Epidermal melanocyte (primary cell): Measurements from ENCODE around the gene TCF7L2.
"Not testable (repeated sequence)": the region's sequence is repeated elsewhere in the genome, so short reads cannot be mapped to it uniquely, and the experiment has no call there.

ENCODE experiments used
- DNase-seq: peaks from one replicate; pipeline ENCODE4 v3.0.0; 2011; ENCODE audit warnings: low spot score; ENCODE audit not compliant: insufficient read length

The TCF7L2 gene

DNA sequence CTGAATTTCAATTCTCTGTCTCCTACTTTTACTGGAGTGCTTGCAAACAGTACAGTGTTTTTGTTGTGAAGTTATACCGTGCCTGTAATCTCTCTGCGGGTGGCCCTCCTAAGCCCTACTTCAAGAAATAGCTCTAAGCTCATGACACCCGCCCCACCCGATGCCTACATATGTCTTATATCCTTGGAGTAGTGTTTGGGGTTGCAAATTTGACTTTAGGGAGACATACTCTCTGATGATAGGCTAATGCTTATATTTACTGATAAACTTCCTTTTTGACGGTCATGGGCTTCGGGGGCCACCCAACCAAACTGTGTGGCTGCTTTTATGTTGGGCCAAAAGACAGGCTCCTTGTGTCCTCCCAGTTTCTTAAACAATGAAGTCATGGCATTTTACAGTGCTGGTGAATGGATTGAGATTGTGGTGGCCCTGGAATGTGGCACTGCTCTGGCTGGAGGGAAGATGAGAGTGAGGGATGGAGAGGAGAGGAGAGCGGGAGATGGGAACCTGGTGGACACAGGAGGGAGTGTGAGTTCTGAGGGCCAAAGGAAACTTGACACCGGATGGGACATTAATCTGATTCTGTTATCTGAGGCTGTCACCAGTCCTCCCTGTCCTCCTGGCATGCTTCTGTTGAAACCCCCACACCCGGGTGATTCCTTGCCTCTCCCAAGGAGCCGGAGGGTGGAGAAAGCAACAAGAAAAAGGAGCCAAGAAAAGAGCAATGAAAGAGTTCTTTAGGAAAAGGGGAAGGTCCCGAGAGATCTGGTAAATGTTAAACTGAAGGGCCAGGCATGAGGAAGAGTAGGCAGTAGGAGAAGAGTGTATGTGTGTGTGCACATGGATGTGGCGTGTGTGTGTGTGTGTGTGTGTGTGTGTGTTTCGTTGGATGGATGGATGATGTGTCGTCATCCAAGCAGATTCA, 113.3 kb downstream of the TCF7L2 start:
- DNase-seq = no peak

DNA sequence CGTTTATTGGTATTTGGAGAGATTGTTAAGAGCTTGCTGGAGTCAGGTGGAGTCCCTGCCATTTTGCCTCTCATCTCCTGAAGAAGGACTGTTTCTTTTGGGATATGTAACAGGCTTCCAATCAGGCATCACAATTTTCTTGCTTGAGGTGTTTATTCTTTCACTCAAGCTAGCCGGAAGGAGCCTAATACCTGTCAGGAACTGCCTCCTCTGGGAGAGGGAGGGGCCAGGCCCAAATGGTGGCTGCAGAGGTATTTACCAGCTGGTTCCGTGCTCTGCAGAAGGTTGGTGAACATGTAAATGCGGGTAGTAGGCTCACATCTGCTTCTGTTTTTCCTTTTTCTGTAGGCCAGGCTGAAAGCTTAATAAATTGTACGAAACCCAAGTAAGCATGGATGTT, 114.0 kb downstream of the TCF7L2 start:
- no peak for DNase-seq

DNA sequence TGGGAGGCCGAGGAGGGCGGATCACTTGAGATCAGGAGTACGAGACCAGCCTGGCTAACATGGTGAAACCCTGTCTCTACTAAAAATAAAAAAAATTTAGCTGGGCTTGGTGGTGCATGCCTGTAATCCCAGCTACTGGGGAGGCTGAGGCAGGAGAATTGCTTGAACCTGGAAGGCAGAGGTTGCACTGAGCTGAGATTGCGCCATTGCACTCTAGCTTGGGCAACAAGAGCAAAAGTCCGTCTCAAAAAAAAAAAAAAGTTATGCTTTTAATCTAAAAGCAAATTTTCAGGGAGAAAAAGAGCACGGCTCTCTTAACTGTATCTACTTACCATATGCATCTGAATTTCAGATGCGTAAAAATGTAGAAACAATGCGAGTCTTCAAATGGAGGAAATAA, 116.1 kb downstream of the TCF7L2 start:
- not testable (repeated sequence) for DNase-seq

DNA sequence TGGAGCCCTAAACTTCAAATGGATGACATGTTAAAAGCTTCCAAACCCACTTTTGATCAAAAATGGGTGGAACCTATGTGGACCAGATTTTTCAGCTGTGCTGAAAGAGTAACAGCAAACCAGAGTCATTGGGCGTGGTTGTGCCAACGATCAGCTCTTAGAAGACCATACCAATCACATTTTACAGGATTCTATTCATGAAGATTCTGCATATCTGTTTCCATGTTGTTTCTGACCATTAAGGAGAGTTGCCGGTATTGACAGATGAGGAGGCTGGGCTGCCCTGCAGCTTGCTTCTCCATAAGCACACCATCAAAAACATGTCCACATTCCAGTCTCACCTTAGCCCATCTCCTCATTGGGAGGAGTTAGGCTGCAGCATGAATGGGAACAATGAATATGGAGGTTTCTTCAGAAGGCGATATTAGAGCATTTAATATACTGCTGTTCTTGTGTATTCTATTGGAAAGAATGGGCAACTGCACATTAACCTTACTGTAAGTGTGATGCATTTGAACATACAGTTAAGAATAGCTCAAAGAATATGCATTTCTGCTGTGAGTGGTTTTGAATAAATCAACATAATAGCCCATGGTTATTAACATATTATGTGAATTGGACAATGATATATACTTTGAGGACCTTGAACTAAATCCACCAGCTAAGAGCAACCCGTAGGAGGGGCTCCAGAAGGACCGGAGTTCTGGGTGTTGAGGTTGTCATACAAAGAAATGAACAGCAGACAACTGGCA, 116.7 kb downstream of the TCF7L2 start:
- no peak for DNase-seq

DNA sequence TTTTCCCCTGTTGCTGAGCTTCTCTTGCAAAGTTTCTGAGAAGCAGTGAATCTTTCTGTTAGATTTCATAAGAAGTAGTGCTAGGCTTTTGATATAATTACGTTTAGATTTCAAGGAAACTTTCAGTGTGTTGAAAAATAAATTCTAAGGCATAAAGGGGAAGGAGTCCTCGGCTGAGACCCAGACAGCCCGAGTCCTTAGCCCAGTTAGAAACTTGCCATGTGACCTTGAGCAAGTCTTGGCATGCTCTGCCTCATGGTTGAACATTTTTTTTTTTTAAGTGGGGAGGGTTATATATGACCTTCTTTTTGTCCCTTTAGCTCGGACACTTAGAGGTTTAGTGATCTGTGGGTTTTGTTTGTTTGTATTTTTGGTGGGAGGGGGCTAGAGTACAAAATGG, 117.5 kb downstream of the TCF7L2 start:
- no peak for DNase-seq

DNA sequence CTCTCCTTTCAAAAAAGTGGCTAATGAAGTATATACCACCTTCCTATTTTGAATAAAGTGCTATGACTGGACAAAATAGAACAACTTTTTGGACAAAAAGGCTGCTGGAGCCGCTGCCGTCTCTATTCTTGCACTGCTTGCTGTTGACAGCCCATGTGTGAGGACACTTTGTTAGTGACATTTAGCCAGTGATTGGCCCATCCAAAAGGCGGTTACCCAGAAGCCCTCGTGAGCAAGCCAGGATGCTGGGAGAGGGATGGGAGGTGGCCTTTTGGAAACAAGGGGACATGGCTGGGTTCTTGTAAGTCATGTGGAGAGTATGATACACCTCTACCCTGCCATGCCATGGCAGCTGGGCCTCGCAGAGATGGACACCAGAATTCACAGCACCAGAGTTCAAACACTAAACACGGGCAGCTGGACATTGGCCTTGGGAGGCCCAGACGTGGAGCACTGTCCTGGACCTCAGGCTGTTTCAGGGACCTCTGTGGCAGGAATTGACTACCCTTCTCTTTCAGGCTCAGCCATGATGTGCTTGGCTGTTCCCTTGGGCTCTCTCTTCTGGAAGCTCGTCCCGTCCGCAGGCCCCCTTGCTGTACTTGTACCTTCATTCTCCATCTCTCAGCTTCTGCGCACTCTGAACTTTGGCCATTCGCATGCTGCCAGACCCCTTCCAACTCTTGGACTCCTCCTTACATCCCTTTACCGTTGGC, 118.3 kb downstream of the TCF7L2 start:
- DNase-seq = no peak

DNA sequence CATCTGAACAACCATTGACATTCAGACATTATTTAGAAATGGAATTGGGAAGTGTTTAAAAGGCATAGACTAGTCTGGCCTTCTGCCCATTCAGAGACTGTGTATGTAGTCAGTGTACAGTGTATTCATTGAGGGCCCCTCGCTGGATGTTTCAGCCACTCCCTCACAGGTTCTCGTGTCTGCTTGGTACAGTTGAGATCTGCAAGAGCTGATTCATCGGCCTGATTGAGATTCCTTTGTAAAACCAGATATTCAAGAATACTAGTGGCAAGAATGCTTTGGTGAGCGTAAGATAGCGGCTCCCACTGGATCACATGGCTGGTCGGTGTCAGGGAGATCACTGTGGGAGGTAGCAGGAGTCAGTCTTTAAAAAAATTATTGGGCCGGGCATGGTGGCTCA, 119.5 kb downstream of the TCF7L2 start:
- no peak for DNase-seq

DNA sequence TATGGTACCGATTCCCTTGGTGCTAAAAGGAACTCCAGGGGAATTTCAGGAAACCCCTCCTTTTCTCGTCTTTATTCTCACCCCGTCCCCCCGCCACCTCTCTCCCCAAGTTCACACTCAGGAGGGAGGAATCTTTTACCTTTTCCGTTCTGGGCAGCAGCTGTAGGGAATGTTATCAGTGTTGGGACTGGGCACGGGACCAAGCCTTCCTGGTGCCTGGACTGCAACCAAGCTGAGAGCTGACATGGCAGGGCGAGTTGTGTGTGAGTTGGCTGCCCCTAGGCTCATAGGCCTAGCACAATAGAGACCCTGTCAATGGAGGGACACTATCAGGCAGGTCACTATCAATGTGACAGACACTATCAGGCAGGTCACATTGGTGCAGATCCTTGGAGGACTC, 121.4 kb downstream of the TCF7L2 start:
- no peak for DNase-seq

DNA sequence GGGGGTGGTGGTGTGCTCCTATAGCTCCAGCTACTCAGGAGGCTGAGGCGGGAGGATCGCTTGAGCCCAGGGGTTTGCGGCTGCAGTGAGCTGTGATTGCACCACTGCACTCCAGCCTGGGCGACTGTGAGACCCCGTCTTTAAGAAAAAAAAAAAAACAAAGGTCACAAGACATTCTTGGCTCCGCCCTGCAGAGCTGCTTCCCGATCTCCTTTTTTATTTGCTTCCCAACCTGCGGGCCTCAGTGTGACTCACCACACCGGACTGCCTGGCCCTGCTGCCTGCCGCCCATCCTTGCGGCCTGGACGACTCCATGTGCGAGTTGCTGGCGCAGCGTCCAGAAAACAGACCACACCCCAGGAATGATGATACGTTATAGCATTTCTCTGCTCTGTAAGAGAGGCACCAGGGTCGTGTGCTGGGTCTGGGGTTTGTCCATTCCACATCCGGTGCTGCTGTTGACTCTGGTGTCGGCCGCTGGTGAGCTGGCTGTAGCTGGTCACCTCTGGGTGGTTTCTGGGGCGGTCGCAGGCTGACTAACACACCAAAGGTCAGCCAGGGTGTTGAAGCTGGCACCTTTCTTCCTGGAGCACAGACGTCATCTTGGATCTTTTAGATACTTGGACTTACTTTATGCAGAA, 123.6 kb downstream of the TCF7L2 start:
- DNase-seq = no peak

DNA sequence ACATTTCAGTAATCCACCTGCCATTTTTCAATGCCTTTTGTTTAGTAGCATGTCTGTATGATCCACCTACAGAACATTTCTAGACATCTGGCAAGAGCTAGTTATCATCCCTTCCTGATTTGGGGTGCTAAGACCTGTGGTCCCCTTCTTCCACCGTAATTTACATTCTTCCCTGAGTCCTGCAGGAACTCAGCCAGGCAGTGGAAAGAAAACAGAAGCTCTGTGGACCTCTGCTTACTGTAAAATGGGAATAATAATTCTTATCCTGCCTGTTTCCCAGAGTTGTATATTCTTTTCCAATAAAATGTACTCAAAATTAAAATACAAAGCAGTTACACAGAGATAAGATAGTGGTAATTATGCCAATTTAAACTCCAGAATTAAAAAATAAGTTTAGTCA, 126.9 kb downstream of the TCF7L2 start:
- DNase-seq = no peak

DNA sequence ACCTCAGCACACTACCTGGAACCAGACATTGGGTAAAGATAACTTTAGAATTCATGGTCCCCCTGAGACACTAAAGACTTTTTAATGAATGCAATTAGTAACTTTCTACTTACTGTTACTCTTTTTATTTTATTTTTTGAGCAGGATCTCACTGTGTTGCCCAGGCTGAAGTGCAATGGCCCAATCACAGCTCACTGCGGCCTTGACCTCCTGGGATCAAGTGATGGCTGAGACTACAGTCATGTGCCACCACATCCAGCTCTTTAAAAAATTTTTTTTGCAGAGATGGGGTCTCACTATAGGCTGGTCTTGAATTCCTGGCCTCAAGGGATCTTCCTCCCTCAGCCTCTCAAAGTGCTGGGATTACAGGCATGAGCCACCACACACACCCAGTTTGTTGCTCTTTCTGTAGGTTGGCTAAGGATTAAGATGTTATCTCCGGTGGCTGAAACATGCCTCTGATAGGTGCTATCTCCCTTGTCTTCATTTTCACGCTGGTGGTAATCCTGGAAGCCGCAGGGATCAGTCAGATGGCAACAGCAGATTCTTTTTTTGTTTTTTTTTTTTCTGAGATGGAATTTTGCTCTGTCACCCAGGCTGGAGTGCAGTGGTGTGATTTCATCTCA, 128.3 kb downstream of the TCF7L2 start:
- DNase-seq = no peak

DNA sequence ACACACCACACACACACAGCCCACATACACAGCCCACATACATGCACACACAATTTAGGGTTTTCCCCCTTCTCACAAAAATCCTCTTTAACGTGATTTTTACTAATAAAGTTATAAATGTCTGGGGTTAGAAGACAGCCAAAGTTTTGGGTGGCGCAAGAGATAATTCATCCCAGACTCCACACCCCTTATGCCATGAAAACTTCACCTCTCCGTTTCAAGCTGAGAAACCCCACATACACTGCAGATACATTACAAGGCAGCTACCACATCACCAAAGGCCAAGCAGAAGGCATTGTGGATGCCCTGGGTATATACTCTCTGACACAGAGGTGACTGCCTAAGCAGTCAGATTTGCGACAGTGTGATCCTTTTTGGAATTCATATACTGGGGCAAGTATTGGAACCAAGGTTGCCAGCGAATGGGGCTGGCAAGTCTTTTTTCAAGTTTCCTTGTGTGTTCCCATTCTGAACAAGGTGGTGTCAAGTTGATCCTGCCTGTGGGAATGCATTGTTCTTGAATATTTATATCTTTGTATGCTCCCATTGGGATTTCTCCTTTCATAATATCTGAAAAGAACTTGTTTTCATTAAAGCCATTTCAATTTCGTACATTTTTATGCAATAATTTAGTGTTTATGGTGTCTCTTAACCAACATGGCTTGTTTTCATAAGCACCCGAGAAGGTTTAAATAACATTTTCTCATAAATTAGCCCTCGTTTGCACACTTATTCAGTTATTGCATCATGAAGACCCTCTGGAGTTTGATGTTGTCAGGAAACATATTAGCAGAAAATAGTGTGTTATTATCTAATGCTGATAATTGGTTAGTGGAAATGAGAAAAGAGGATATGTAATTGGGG, 130.2 kb downstream of the TCF7L2 start:
- DNase-seq = no peak

DNA sequence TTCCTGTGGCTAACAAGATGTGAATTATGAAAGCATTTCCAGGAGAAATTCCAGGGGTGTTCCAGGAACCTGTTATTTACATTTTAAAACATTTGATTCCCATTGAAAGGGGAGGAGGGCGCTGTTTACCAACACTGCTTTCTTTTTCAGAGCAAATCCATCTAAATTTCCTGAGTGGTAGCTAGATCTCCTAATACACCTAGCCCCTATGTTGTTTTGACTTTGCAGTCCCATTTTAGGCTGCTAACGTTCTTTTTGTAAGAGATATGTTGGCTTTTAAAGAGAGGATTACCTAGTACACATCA, 130.8 kb downstream of the TCF7L2 start:
- DNase-seq = no peak

DNA sequence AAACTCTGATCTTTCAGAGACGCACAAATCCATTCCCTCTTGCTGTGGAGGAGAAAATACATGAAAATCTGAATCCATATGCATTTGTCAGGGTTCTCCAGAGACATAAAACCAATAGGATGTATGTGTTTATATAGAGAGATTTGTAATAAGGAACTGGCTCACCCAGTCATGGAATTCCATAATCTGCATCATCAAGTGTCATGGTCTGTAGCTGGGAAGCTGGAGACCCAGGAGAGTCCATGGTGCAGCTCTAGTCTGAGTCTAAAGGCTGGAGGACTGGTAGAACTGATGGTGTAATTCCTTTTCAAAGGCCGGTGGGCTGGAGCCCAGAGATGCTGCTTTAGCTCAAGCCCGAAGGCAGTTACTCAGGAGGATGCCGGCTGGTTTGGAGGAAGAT, 134.0 kb downstream of the TCF7L2 start:
- no peak for DNase-seq

DNA sequence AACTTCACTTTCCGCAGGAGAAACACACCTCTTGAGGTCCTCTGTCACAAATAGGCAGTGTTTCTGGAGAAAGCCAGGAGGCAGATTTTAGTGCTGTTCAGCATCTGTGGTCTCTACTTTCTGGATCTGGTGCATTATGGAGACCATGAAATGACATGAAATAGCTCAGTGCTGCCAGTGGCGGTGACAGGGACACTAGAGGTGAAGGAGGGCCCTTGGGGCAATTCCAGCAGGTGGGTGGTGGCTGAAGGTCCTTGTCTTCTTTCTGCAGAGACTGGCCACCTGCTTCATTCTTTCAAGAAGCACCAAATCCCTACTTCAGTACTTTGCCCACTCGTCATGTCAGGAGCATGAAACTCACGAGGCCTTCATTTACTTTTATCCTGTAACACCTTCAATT, 135.7 kb downstream of the TCF7L2 start:
- DNase-seq = no peak

DNA sequence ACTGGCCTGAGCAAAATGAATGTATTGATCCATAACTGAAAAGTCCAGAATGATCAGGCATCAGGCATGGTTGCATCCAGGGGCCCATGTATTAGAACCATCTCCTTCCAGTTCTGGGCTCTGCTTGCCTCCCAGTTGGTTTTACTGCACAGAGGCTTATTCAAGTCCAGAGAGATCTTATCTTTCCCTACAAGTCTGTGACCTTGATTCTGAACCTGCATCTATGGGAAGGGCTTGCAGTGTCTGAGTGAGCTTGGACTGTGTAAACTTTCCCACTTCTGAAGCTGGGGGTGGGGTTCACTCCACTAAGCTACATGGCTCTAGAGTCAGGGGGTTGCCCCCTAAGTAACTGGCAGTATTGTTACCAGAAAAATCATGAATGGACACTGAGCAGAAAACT, 136.2 kb downstream of the TCF7L2 start:
- DNase-seq = no peak

DNA sequence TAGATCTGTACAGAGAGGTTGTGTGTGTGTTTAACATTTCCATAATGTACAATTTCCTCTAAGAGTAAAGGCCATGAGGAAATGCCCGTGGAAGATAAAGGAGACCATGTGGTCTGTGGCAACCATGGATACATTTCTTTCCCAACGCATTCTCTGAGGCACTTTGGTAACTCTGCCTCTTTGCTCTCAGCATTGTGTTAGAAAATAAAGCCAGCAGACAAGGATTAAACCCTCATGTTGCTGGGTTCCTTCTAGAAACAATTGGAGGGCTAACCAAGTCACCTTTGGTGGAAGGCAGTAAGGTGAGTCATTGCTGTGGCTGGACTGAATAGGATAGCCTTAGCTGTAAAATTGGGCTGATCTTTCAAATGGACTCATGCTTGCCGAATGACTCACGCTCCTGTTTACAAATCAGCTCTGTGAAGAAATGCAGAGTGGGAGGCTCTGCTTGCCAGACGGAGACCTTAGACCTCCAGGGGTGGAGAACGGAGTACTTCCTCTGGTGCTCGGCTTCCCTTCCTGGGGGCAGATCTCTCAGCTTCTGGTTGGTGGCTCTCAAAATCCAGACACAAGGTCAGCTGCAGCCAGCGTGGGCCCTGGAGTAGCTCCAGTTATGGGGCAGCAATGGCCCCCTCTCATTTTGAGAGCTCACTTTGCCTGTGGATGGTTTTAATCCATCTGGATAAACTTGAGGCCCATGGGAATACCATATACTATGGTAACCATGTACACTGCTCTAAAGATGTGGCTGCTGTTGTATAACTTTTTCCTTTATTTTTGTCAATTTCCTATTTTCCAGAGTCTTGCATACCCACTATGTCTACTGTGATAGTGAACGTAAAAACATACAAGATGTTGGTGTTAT, 137.3 kb downstream of the TCF7L2 start:
- peak; percentile 58 for DNase-seq

DNA sequence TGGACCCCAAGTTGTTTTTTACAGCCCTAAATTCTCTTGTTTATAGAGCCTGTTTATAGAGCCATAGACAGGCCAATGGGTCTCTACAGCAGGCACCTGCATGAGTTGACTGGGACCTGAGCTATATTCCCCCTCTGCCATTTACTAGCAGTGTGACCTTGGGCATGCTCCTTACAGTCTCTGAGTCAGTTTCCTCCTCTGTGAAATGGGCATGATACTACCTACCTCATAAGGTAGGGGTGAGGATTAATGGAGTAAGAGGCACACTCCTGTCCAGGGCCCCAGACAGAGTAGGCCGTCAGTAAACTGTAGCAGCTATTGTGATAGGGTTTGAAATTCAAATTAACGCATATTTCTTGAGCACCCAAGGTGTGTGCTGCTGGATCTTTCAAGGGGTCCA, 138.1 kb downstream of the TCF7L2 start:
- no peak for DNase-seq

DNA sequence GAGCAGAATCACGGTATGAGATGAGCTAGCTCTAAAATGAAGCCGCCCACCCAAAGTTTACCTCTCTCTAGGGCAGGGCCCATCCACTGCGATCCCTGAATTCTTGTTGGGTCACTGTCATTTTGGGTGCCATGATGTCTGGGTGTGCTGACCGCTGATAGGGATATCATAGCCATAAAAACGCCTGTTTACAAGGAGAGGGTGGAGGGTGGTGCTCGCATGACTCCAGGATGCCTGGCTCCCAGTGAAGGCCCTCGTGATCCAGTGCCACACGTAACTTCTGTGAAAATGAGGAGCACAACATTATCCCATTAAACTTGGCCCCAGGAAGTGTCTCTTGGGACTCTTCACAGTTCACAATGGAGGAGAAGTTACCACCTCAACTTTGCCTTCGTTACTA, 139.5 kb downstream of the TCF7L2 start:
- DNase-seq = no peak
